NB4 (cell line): Measurements from ENCODE around the gene PRPF6.

Source experiments
- DNase-seq: peaks from one replicate; pipeline ENCODE4 v3.0.0; 2010; ENCODE audit warnings: low read depth
- H3K4me3 ChIP-seq: one replicate; pipeline ENCODE4 v1.5.1; 2011; ENCODE audit warnings: mild to moderate bottlenecking, low read depth, low read length, moderate library complexity
- CTCF ChIP-seq: IDR thresholded peaks from one replicate; pipeline ENCODE4 v1.5.1; 2012; ENCODE audit warnings: low read depth, low read length
- MAX ChIP-seq: IDR thresholded peaks from 2 replicates; pipeline ENCODE4 v1.6.1; 2011; ENCODE audit warnings: low read depth, low read length
- MYC ChIP-seq: IDR thresholded peaks from 2 replicates; pipeline ENCODE4 v1.6.1; 2011; ENCODE audit warnings: low read depth, low read length
- POLR2A ChIP-seq: IDR thresholded peaks from 2 replicates; pipeline ENCODE4 v1.6.1; 2011; ENCODE audit warnings: mild to moderate bottlenecking; ENCODE audit not compliant: insufficient read length; ENCODE audit errors: extremely low read depth

PRPF6 gene

GRCh38 chr20:63937596-63937995 is 43.3 kb upstream of the PRPF6 start:
- DNase-seq = no peak
- TF ChIP-seq MYC = no peak
- TF ChIP-seq CTCF = no peak
- no peak for TF ChIP-seq MAX
- no peak for TF ChIP-seq POLR2A
- H3K4me3 ChIP-seq = no peak overlapping the region

GRCh38 chr20:63939061-63939935 is 41.6 kb upstream of the PRPF6 start:
- DNase-seq = no peak
- no peak overlapping the region for H3K4me3 ChIP-seq
- TF ChIP-seq MYC (no peak), MAX (no peak), CTCF (no peak), POLR2A (no peak)

GRCh38 chr20:63940071-63940471 is 40.9 kb upstream of the PRPF6 start:
- no peak for DNase-seq
- H3K4me3 ChIP-seq = no peak overlapping the region
- TF ChIP-seq MAX = no peak
- TF ChIP-seq CTCF = no peak
- TF ChIP-seq MYC = no peak
- TF ChIP-seq POLR2A = no peak

GRCh38 chr20:63940472-63941266 is 40.3 kb upstream of the PRPF6 start:
- DNase-seq = no peak
- TF ChIP-seq MYC (no peak), POLR2A (no peak), CTCF (no peak), MAX (no peak)
- H3K4me3 ChIP-seq = no peak overlapping the region

- no peak for DNase-seq
- TF ChIP-seq MYC (no peak), CTCF (no peak), MAX (no peak), POLR2A (no peak)
- no peak overlapping the region for H3K4me3 ChIP-seq
Measured at GRCh38 chr20:63941282-63942081, 39.5 kb upstream of the PRPF6 start.
